ENCODE results near the gene TTC16. TPM values are rescaled to one million over a fixed set of nuclear protein-coding genes. Genes with fewer than 3 reads are reported as not detected.

TTC16 gene
- total RNA-seq, 4 donors from 2014 or later = 0.16 to 0.21 TPM; not detected in 2

- Histone ChIP-seq H3K27ac (peak overlapping the region; percentile 19), H3K4me3 (no peak overlapping the region), H3K36me3 (no peaks in the 10 kb centered on the region), H3K4me1 (peaks cover 21% of the 10 kb centered on the region), H3K9me3 (no peaks in the 10 kb centered on the region), H3K27me3 (no peaks in the 10 kb centered on the region)
- TF ChIP-seq POLR2A (IDR thresholded peaks at IDR 0.05) = no peak
- TF ChIP-seq CTCF (IDR thresholded peaks at IDR 0.05) = no peak
- TF ChIP-seq EP300 (IDR thresholded peaks at IDR 0.05) = no peak
- TF ChIP-seq POLR2AphosphoS5 (IDR thresholded peaks at IDR 0.05) = no peak
- no peak for DNase-seq (ENCODE audit: low spot score in 2 of 2)
- WGBS = 68% methylated on average over 12 of the region's 12 CpGs
These were observed 6.3 kb downstream of the TTC16 start for GRCh38 chr9:127722055-127722745.

DNA sequence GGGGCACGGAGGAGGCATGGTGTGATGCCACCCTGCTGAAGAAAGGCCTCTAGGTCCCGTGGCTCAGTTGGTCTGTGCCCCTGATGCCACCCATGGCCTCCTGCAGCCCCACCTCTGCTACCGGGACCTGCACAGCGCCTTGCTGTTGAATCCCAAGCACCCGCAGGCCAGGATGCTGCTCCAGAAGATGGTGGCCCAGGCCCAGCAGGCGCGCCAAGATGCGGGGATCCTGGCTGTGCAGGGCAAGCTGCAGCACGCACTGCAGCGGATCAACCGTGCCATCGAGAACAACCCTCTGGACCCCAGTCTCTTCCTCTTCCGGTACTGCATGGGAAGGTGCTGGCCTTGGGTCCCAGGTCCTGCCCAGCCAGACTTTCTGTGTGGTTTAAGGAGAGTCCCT lies 7.1 kb downstream of the TTC16 start:
- Histone ChIP-seq H3K4me1 (peaks cover 21% of the 10 kb centered on the region), H3K9me3 (no peaks in the 10 kb centered on the region), H3K36me3 (no peaks in the 10 kb centered on the region), H3K27ac (no peak overlapping the region), H3K4me3 (no peak overlapping the region), H3K27me3 (no peaks in the 10 kb centered on the region)
- 91% methylated on average over 8 of the region's 13 CpGs for WGBS
- no peak for DNase-seq (ENCODE audit: low spot score in 2 of 2)
- TF ChIP-seq EP300 (IDR thresholded peaks at IDR 0.05) (no peak), POLR2A (IDR thresholded peaks at IDR 0.05) (no peak), POLR2AphosphoS5 (IDR thresholded peaks at IDR 0.05) (no peak), CTCF (IDR thresholded peaks at IDR 0.05) (no peak)

GRCh38 chr9:127723444-127723843 lies 7.6 kb downstream of the TTC16 start:
- DNase-seq (ENCODE audit: low spot score in 2 of 2) = no peak
- Histone ChIP-seq H3K27ac (no peak overlapping the region), H3K4me3 (no peak overlapping the region), H3K4me1 (peaks cover 21% of the 10 kb centered on the region), H3K27me3 (no peaks in the 10 kb centered on the region), H3K36me3 (no peaks in the 10 kb centered on the region), H3K9me3 (no peaks in the 10 kb centered on the region)
- TF ChIP-seq POLR2AphosphoS5 (IDR thresholded peaks at IDR 0.05) (no peak), EP300 (IDR thresholded peaks at IDR 0.05) (no peak), CTCF (IDR thresholded peaks at IDR 0.05) (no peak), POLR2A (IDR thresholded peaks at IDR 0.05) (no peak)
- WGBS = 70% methylated on average over 1 of the region's 5 CpGs

DNA sequence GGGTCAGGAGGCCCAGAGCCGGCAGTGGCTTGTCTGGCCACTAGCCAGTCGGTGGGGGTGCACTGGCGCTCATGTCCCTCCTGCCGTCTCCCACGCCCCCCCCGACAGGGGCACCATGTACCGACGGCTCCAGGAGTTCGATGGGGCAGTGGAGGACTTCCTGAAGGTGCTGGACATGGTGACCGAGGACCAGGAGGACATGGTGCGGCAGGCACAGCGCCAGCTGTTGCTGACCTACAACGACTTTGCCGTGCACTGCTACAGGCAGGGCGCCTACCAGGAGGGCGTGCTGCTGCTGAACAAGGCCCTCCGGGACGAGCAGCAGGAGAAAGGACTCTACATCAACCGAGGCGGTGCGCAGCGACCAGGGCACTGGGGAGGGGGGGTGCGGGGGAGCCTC lies 8.1 kb downstream of the TTC16 start:
- TF ChIP-seq CTCF (IDR thresholded peaks at IDR 0.05) (no peak), POLR2A (IDR thresholded peaks at IDR 0.05) (no peak), EP300 (IDR thresholded peaks at IDR 0.05) (no peak), POLR2AphosphoS5 (IDR thresholded peaks at IDR 0.05) (no peak)
- Histone ChIP-seq H3K27me3 (no peaks in the 10 kb centered on the region), H3K27ac (no peak overlapping the region), H3K9me3 (no peaks in the 10 kb centered on the region), H3K4me3 (no peak overlapping the region), H3K36me3 (no peaks in the 10 kb centered on the region), H3K4me1 (peaks cover 21% of the 10 kb centered on the region)
- 45% methylated on average over 17 of the region's 23 CpGs for WGBS
- DNase-seq (ENCODE audit: low spot score in 2 of 2) = no peak

DNA sequence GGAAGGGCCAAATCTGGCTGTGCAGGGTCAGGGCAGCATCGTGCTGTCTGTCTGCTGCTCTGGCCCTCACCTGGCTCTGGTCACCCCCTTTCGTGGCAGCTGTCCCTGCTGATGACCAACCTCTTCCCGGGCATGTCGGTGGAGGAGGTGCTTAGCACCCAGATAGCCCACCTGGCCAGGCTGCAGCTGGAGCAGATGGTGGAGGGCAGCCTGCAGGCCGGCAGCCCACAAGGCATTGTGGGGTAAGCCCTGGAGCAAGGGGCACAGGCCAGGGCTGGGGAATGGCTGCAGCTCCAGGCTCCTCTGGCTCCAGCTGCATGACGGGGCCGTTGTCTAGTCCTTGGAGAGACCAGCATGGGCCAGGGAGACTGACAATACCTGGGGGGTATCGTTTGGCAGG lies 11.0 kb downstream of the TTC16 start:
- Histone ChIP-seq H3K4me1 (peaks cover 21% of the 10 kb centered on the region), H3K36me3 (peaks cover 18% of the 10 kb centered on the region), H3K27ac (no peak overlapping the region), H3K9me3 (no peaks in the 10 kb centered on the region), H3K4me3 (no peak overlapping the region), H3K27me3 (no peaks in the 10 kb centered on the region)
- WGBS = 50% methylated on average over 2 of the region's 8 CpGs
- TF ChIP-seq POLR2A (IDR thresholded peaks at IDR 0.05) (no peak), POLR2AphosphoS5 (IDR thresholded peaks at IDR 0.05) (no peak), EP300 (IDR thresholded peaks at IDR 0.05) (no peak), CTCF (IDR thresholded peaks at IDR 0.05) (no peak)
- DNase-seq (ENCODE audit: low spot score in 2 of 2) = no peak

Measured in suprapubic skin (tissue), 4 donors.